Loucy (cell line): Measurements from ENCODE around the gene ZNF581.

Experiments used
- EZH2phosphoT487 ChIP-seq: fragments of 200-600 bp; IDR thresholded peaks from 2 replicates; pipeline ENCODE4 v1.6.1; 2018; ENCODE audit warnings: antibody characterized with exemption, mild to moderate bottlenecking, moderate library complexity, borderline replicate concordance
- TF ChIP-seq, protein P1 (sequence below): fragments of 200-600 bp; sonication (generic); conservative IDR thresholded peaks from 2 replicates; pipeline ENCODE4 v1.5.1; 2014; ENCODE audit warnings: mild to moderate bottlenecking, antibody characterized with exemption, low read length

DNA sequence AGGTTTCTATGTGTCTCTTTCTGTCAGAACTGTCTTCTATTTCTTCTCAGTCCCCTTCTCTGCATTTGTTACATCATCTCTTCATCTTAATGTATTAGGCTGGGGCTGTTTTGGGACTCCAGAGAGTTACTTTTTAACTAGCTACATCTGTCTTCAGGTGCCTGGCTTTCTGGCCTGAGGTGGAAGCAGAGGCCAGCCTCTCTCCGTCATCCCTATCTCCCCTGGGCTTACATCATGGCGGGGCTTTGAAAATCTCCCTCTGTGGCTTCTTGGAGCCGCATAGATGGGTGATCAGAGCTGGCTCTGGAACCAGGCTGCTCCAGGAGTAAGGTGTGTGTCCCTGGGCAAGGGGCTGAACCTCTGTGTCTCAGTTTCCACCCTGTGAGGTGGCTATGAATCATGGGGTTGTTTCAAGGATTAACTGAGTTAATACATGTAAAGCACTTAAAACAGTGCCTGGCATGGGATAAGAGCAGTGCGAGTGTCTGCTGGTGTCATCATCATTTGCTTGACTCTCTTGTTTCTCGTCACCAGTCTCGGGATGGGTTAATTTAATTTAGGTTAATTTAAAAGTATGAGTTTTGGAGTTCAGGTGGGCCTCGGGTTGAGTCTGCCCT lies 33.5 kb downstream of the ZNF581 start:
- TF ChIP-seq, protein P1, sequence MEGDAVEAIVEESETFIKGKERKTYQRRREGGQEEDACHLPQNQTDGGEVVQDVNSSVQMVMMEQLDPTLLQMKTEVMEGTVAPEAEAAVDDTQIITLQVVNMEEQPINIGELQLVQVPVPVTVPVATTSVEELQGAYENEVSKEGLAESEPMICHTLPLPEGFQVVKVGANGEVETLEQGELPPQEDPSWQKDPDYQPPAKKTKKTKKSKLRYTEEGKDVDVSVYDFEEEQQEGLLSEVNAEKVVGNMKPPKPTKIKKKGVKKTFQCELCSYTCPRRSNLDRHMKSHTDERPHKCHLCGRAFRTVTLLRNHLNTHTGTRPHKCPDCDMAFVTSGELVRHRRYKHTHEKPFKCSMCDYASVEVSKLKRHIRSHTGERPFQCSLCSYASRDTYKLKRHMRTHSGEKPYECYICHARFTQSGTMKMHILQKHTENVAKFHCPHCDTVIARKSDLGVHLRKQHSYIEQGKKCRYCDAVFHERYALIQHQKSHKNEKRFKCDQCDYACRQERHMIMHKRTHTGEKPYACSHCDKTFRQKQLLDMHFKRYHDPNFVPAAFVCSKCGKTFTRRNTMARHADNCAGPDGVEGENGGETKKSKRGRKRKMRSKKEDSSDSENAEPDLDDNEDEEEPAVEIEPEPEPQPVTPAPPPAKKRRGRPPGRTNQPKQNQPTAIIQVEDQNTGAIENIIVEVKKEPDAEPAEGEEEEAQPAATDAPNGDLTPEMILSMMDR, result no peak
- TF ChIP-seq EZH2phosphoT487, result no peak
